ENCODE results near the gene MR1. TPM values are rescaled to one million over a fixed set of nuclear protein-coding genes. Genes with fewer than 3 reads are reported as not detected.
A peak's percentile ranks its signal among the peaks of the same experiment; 100 is the strongest.

Gene MR1
- total and polyA plus RNA-seq, 2 of the 13 experiments (the other 11 are each of a cell fraction or from before 2014, with no cell fraction given): 7.7 to 10.4 TPM

DNA sequence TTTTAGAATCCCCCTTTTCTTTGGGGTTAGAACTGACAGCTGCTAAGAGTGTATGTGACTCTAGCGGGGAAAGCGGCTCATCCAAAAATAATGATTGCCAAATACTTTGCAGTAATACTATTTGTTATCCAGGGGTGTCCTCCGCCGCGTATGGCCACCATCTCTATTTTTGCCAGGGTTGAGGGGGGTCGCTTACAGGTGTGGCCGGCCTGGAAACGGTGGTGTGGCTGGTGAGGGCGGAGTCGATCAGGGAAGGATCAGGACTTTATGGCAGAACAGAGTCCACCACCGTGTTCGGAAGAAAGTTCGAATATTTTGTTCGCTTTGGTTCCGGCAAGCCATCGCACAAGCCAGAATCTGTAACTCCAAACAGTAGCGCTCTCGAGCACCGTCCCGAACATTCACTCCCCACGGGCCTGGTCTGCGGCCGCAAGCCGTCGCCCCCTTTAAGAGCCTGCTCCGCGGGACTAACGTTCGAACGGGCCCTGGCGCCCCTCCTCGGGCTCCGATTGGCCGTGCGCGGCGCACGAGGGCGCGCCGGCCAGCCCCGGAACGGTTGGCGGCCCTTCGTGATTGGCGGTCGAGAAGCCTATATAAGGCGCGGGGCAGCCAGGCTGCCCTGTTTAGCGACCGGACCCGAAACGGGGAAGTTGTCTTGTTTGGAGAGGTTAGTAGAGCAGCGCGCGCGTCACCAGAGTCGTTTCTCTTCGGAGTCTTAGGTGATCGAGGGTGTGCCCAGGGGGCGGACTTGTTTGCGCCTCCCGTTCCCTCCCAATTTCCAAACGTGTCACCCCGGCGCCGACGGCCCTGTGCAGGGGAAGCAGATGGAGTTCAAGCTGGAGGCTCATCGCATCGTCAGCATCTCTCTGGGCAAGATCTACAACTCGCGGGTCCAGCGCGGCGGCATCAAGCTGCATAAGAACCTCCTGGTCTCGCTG lies 54.6 kb downstream of the MR1 start, which contains the start of gene IER5 (continued):
- TF ChIP-seq, protein P1, sequence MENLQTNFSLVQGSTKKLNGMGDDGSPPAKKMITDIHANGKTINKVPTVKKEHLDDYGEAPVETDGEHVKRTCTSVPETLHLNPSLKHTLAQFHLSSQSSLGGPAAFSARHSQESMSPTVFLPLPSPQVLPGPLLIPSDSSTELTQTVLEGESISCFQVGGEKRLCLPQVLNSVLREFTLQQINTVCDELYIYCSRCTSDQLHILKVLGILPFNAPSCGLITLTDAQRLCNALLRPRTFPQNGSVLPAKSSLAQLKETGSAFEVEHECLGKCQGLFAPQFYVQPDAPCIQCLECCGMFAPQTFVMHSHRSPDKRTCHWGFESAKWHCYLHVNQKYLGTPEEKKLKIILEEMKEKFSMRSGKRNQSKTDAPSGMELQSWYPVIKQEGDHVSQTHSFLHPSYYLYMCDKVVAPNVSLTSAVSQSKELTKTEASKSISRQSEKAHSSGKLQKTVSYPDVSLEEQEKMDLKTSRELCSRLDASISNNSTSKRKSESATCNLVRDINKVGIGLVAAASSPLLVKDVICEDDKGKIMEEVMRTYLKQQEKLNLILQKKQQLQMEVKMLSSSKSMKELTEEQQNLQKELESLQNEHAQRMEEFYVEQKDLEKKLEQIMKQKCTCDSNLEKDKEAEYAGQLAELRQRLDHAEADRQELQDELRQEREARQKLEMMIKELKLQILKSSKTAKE (CRISPR knock-in tag; IDR thresholded peaks at IDR 0.05; ENCODE audit: borderline replicate concordance): no peak
- TF ChIP-seq, protein P2, sequence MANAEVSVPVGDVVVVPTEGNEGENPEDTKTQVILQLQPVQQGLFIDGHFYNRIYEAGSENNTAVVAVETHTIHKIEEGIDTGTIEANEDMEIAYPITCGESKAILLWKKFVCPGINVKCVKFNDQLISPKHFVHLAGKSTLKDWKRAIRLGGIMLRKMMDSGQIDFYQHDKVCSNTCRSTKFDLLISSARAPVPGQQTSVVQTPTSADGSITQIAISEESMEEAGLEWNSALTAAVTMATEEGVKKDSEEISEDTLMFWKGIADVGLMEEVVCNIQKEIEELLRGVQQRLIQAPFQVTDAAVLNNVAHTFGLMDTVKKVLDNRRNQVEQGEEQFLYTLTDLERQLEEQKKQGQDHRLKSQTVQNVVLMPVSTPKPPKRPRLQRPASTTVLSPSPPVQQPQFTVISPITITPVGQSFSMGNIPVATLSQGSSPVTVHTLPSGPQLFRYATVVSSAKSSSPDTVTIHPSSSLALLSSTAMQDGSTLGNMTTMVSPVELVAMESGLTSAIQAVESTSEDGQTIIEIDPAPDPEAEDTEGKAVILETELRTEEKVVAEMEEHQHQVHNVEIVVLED (CRISPR knock-in tag; IDR thresholded peaks at IDR 0.05; ENCODE audit: borderline replicate concordance): peak; percentile 90
- TF ChIP-seq SAFB2 (CRISPR knock-in tag; IDR thresholded peaks at IDR 0.05; ENCODE audit: borderline replicate concordance, low read depth) (peak; percentile 70; the same call in 1 of the 2 replicates), ERF (CRISPR knock-in tag; IDR thresholded peaks at IDR 0.05) (peak; percentile 86; the same call in 1 of the 2 replicates), TFDP1 (CRISPR knock-in tag; IDR thresholded peaks at IDR 0.05; ENCODE audit: borderline replicate concordance) (peak; percentile 94), SP2 (CRISPR knock-in tag; IDR thresholded peaks at IDR 0.05) (peak; percentile 78), ZNF615 (CRISPR knock-in tag; IDR thresholded peaks at IDR 0.05; ENCODE audit: borderline replicate concordance) (no peak), ZNF224 (CRISPR knock-in tag; IDR thresholded peaks at IDR 0.05) (no peak), MZF1 (CRISPR knock-in tag; IDR thresholded peaks at IDR 0.05; ENCODE audit: borderline replicate concordance) (no peak), HNF4A (CRISPR knock-in tag; IDR thresholded peaks at IDR 0.05) (peak; percentile 28; the same call in 1 of the 2 replicates), ZNF556 (CRISPR knock-in tag; IDR thresholded peaks at IDR 0.05; ENCODE audit: borderline replicate concordance) (no peak; the same call in 1 of the 2 replicates), ZNF292 (CRISPR knock-in tag; IDR thresholded peaks at IDR 0.05; ENCODE audit: borderline replicate concordance, low read depth) (0 out of 2 replicates have a peak, but pooled peaks have one; percentile 23), ZNF512 (CRISPR knock-in tag; IDR thresholded peaks at IDR 0.05) (no peak), TIGD3 (CRISPR knock-in tag; IDR thresholded peaks at IDR 0.05; ENCODE audit: borderline replicate concordance) (no peak), U2AF1 (optimal IDR thresholded peaks at IDR 0.05; ENCODE audit: low read depth, low read length) (peak; percentile 6), HNRNPK (IDR thresholded peaks at IDR 0.05; ENCODE audit: low read depth, low read length, poor library complexity, severe bottlenecking) (peak; percentile 14), SMAD3 (CRISPR knock-in tag; IDR thresholded peaks at IDR 0.05) (peak; percentile 94)
